ENCODE measurements around the gene TOP1. TPM values are rescaled to one million over a fixed set of nuclear protein-coding genes. Genes with fewer than 3 reads are reported as not detected.

Gene TOP1
- total RNA-seq, 2 donors from 2014 or later: 77.5 to 81.2 TPM

DNA sequence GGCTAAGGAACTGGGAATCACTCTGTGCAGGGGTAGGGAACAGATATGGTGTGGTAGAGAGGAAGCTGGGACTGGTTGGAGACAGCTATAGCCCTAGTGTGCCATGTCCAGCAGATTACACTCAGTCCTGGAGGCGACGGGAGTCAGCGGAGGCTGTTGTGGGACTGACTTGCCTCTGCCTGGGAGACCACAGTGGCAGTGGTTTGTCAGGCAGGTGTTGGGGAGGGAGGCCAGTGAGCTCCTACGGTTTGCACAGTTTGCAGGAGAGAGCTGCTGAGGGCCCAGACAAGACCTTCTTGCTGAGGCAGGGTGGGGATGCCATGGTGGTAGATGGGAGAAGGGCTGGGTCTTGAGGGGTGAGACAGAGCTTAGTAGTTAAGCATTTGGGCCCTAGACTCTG, 113.6 kb downstream of the TOP1 start:
- Mint-ChIP-seq H3K4me1 (ENCODE audit: low read depth in 2 of 2) (peaks cover 79 to 88% of the 10 kb centered on the region in 2 donors), H3K36me3 (no peaks in the 10 kb centered on the region), H3K27ac (peak overlapping the region; percentile 49 to 70), H3K4me3 (peak overlapping the region; percentile 78), H3K9me3 (no peaks in the 10 kb centered on the region), H3K27me3 (no peaks in the 10 kb centered on the region)
- ATAC-seq (no peak), DNase-seq (ENCODE audit: low spot score) (peak; percentile 54)

DNA sequence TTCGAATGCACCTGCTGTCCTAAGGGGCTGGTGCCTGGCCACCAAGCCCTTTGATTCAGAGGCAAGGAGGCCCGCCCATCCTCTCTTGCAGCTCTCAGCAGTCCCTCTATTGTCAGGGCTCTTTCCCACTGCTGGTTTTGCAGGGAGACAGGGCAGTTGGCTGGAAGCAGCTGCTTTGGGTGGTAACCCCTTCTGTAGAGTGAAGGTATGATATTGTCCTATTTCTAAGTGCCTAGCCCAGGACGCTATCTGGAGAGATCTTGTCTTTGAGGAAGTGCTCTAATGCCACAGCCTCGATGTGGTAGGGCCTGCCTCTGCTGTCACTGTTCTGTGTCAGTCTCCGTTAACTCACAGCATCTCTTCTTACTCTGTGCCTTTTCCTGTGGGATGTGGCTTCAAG, 114.3 kb downstream of the TOP1 start:
- H3K4me3 Mint-ChIP-seq: peak overlapping the region; percentile 78
- peak; percentile 53 for DNase-seq (ENCODE audit: low spot score)

DNA sequence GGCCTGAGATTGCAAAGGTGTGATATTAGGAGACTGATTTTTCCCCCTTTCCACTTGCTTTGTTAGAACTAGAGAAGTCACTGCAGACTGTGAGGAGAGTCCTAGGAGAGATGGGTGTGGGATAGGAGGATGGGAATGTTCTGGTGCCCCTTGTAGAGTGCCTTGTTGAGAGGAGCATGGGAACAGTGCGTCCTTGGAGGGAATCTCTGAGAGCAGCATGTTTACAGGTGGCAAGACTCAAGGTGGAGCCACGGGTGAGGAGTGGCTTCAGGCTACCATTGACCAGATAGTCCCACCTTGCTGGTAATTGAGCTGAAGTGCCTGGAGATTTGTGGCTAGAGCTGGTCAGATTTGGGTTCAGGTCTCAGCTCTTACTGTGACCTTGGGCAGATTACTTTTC, 114.7 kb downstream of the TOP1 start:
- DNase-seq (ENCODE audit: low spot score) (peak; percentile 23), ATAC-seq (no peak)
- Mint-ChIP-seq H3K9me3 (no peaks in the 10 kb centered on the region), H3K4me1 (ENCODE audit: low read depth in 2 of 2) (peaks cover 81 to 89% of the 10 kb centered on the region in 2 donors), H3K27me3 (no peaks in the 10 kb centered on the region), H3K4me3 (peak overlapping the region; percentile 78), H3K36me3 (no peaks in the 10 kb centered on the region), H3K27ac (peak overlapping the region; percentile 49 to 70)

More for the DNA sequence above, 114.3 kb downstream of the TOP1 start:
- H3K27ac Mint-ChIP-seq: peak overlapping the region; percentile 49 to 70
- no peaks in the 10 kb centered on the region for H3K27me3 Mint-ChIP-seq
- no peaks in the 10 kb centered on the region for H3K36me3 Mint-ChIP-seq
- peaks cover 81 to 90% of the 10 kb centered on the region in 2 donors for H3K4me1 Mint-ChIP-seq (ENCODE audit: low read depth in 2 of 2)
- ATAC-seq: peak; percentile 55 to 60
- H3K9me3 Mint-ChIP-seq: no peaks in the 10 kb centered on the region

DNA sequence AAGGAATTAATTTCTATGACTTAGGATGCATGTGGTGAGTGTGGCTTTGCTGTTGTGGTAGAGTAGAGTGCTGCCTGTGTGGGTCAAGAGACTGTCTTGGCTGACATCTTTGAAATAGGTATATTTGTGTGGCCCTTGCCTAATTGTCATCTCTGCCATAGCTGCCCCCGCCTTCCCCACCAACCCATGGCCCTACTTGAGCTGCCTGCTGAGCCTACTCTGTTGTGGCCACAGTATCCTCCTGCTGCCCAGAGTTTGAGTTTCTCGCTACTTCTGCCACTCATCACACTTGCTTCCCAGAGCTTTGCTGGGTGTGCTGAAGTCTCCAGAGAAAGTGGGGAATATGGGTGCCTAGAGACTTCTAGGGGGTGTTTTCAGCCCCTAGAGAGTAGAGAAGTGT, 116.7 kb downstream of the TOP1 start:
- Mint-ChIP-seq H3K36me3 (no peaks in the 10 kb centered on the region), H3K27ac (no peak overlapping the region), H3K9me3 (no peaks in the 10 kb centered on the region), H3K27me3 (no peaks in the 10 kb centered on the region), H3K4me1 (ENCODE audit: low read depth in 2 of 2) (peaks cover 68 to 77% of the 10 kb centered on the region in 2 donors), H3K4me3 (peak overlapping the region; percentile 34)
- DNase-seq (ENCODE audit: low spot score) (peak; percentile 20), ATAC-seq (no peak)

DNA sequence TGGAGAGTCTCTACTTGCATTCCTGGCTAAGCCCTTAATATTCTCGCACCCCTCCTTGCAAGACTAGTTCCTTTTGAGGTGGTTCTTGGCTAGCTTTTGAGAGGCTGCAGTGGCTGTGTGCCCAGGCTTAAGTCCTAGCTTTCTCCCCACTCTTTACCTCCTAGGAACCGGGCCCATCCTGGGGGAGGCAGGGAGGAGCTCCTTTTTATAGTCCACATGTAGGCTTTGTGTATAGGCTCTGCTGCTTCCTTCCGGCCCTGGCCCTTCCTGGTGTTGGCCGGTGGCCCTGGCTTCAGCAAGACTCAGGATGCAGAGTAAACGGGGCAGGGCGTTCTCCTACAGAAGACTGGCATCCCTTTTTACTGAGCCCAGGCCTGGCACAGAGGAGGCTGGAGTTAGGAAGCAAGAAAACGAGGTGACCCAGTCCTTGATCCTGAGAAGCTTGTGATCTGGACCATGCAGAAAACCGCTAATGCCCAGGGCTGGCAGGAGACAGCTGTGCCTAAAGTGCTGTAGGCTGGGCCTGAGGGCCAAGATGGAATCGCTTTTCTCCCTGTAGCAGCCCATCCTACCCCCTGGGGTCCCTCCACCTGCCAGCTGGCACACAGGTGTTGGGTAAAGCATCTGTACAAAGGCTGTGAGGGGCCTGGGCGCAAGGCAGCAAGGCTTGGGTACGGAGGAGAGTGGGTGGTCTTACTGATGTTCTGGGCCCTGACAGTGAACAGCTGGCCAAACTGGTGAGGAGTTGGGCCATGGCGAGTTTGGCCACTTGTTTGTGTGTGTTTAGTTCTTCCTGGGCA, 117.4 kb downstream of the TOP1 start:
- Mint-ChIP-seq H3K4me3 (no peak overlapping the region), H3K27ac (peak overlapping the region in 1 of 2 donors; percentile 35), H3K36me3 (no peaks in the 10 kb centered on the region), H3K4me1 (ENCODE audit: low read depth in 2 of 2) (peaks cover 67 to 76% of the 10 kb centered on the region in 2 donors), H3K9me3 (no peaks in the 10 kb centered on the region), H3K27me3 (no peaks in the 10 kb centered on the region)
- ATAC-seq (no peak), DNase-seq (ENCODE audit: low spot score) (peak; percentile 51)

DNA sequence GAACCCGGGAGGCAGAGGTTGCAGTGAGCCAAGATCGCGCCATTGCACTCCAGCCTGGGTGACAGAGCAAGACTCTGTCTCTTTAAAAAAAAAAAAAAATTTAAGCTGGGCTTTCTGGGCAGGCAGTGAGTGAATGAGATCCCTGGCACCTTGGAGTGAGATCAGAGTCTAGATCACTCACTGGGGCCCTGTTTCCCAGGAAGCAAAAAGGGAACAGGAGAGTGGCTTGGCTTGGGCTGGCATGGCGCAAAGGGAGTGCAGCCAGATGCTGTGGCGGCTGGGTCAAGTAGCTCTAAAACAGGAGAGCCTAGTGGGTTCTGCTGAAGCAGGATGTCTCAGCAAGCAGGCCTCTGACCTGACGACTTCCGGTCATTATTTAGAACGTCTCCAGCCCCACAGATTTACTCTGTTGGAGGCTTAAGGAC, 119.2 kb downstream of the TOP1 start:
- peak; percentile 57 for DNase-seq (ENCODE audit: low spot score)
- Mint-ChIP-seq H3K27me3 (no peaks in the 10 kb centered on the region), H3K9me3 (no peaks in the 10 kb centered on the region), H3K4me1 (ENCODE audit: low read depth in 2 of 2) (peaks cover 69% of the 10 kb centered on the region in 2 donors), H3K4me3 (no peak overlapping the region), H3K36me3 (no peaks in the 10 kb centered on the region), H3K27ac (no peak overlapping the region)
- ATAC-seq: no peak

DNA sequence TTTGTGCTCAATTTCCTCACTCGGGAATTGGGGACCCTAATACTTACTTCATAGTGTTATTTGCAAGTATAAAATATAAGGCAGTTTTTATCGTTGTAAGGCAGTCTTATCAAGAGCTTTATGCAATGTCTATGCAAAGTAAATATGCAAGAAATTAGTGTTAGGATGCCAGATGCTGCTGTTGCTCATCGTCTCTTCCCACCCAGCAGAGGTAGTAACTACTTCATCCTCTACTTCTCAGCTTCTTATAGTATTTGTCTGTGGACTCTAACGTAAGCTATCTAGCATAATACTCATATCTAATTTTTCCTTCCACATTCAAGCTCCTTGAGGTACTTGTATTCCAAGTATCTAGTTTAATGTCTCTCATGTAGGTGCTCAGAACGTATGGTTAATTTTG, 120.3 kb downstream of the TOP1 start:
- H3K4me1 Mint-ChIP-seq (ENCODE audit: low read depth in 2 of 2): peaks cover 59 to 63% of the 10 kb centered on the region in 2 donors

DNA sequence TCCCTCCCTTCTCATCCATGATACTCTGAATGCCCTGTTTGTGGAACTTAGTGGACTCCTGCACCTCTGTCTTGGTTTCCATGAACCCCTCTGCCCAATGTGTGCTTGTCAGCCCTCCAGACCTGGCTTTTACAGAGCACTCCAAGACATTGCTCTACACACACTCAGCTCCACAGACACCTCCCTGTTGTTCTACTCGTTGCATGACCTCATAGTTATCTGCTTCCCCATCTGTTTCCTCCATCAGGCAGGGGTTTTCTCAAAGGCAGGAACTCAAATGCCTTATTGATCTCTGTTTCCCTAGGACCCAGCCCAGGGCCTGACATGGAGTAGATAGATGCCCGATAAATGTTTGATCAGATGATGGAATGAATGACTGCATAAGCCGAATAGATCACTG, 122.0 kb downstream of the TOP1 start:
- Mint-ChIP-seq H3K9me3 (no peaks in the 10 kb centered on the region), H3K36me3 (no peaks in the 10 kb centered on the region), H3K27ac (peak overlapping the region; percentile 10 to 31), H3K27me3 (no peaks in the 10 kb centered on the region), H3K4me3 (no peak overlapping the region), H3K4me1 (ENCODE audit: low read depth in 2 of 2) (peaks cover 54 to 59% of the 10 kb centered on the region in 2 donors)
- ATAC-seq (no peak), DNase-seq (ENCODE audit: low spot score) (no peak)

More for the DNA sequence above, 120.3 kb downstream of the TOP1 start:
- Mint-ChIP-seq H3K27me3 (no peaks in the 10 kb centered on the region), H3K27ac (peak overlapping the region in 1 of 2 donors; percentile 47), H3K9me3 (no peaks in the 10 kb centered on the region), H3K4me3 (no peak overlapping the region), H3K36me3 (no peaks in the 10 kb centered on the region)
- DNase-seq (ENCODE audit: low spot score): no peak
- no peak for ATAC-seq

DNA sequence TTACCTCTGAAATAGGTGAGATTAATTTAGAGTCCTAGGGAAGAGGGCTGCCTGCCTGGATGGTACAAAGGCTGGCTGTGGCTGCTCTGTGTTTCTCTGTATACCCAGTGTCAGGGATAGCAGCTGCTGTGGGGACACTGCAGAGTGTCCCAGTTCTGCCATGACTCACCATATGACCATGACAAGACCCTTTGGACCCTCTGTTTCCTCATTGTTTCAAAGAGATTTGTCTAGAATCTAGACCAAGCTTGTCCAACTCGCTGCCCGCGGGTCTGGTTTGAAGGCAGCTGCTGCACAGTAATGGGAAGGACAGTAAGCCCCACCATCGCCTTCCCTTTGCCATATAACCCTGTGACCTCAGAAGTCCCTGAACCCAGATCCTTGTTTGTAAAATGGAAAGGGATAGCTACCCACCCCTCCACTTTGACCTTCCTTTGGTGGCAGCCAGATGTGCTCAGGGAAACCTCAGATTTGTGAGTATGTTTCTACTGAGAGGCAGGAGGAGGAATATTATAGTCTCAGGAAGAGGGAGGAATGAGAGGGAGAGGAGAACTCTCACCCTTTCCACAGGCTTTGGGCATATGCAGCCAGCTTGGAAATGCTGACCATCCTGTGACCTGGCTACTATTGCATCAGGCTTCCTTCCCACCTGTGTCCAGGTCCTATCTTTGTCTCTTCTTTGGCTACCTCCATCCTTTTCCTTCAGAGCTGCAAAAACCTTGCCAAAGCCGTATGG, 122.7 kb downstream of the TOP1 start:
- Mint-ChIP-seq H3K27ac (peak overlapping the region; percentile 10 to 31), H3K9me3 (no peaks in the 10 kb centered on the region), H3K4me3 (no peak overlapping the region), H3K36me3 (no peaks in the 10 kb centered on the region), H3K27me3 (no peaks in the 10 kb centered on the region), H3K4me1 (ENCODE audit: low read depth in 2 of 2) (peaks cover 56% of the 10 kb centered on the region in 2 donors)
- no peak for ATAC-seq
- no peak for DNase-seq (ENCODE audit: low spot score)

DNA sequence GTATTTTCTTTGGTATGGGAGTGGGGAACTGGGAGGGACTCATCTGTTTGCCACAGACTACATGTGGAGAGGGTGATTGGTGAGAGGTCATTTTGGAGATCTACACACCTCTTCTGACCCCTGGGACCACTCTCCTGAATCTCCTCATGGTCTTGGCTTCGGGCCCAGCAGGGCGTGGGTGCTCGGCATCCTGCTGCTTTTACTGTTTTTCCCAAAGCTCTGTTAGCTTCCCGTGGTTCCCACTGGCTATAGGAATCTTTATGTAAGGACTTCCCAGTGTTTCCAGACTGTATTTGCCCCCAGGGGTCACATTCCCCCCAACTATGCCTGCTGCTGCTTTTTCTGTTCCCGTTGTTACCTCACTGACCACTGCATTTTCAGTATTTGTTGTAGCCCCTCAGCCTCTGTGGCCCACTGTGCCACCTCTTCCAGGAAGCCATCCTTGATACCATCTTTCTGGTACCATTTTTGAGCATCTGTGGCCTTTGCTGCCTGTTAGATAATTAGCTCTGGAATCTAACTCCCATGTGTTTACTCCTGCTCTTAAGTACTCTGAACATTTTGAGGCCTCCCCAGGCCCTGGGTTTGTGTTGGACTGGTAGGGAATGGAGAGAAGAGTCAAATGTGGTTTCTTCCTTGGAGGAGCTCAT, 123.6 kb downstream of the TOP1 start:
- no peaks in the 10 kb centered on the region for H3K27me3 Mint-ChIP-seq
- no peak for DNase-seq (ENCODE audit: low spot score)
- H3K9me3 Mint-ChIP-seq: no peaks in the 10 kb centered on the region
- no peak overlapping the region for H3K4me3 Mint-ChIP-seq
- H3K36me3 Mint-ChIP-seq: no peaks in the 10 kb centered on the region
- peaks cover 57 to 58% of the 10 kb centered on the region in 2 donors for H3K4me1 Mint-ChIP-seq (ENCODE audit: low read depth in 2 of 2)
- H3K27ac Mint-ChIP-seq: peak overlapping the region; percentile 38 to 82
- no peak for ATAC-seq

DNA sequence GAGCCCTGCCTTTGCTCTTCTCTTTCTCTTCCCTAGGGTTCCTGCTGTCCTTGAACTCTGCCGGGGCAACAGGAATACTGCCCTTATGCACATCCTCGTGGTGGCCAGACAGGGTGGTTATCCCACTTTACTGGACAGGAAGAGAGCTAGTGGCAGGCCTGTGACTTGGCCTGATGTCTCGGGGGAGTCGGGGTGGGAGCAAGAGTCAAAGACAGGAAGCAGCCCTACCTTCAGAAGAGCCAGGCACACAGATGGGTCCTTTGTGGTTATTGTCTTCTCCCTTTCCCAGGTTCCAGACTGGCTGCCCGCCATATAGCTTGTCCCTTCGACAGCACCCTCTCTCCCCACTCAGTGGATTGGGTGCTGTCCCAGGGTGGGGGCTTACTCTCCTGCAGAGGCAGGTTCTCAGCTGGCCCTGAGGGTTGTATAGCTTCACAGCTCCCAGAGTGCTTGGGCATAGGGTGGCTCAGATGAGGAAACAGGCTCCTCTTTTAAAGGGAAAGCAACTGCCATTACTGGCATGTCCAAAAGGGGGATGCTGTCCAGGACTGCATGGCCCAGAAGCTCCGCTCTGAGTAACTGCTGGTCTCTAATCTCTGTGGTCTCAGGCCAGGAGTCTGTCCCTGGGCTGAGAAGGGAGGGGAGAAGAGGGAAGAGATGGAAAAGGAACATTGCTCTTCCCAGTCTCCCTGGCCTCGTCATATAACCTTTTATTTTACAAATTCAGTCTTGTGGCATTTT, 126.0 kb downstream of the TOP1 start:
- H3K27me3 Mint-ChIP-seq: no peaks in the 10 kb centered on the region
- H3K4me3 Mint-ChIP-seq: no peak overlapping the region
- no peak for DNase-seq (ENCODE audit: low spot score)
- no peaks in the 10 kb centered on the region for H3K9me3 Mint-ChIP-seq
- peaks cover 65 to 66% of the 10 kb centered on the region in 2 donors for H3K4me1 Mint-ChIP-seq (ENCODE audit: low read depth in 2 of 2)
- no peak for ATAC-seq
- H3K27ac Mint-ChIP-seq: peak overlapping the region; percentile 98 to 99
- H3K36me3 Mint-ChIP-seq: no peaks in the 10 kb centered on the region

DNA sequence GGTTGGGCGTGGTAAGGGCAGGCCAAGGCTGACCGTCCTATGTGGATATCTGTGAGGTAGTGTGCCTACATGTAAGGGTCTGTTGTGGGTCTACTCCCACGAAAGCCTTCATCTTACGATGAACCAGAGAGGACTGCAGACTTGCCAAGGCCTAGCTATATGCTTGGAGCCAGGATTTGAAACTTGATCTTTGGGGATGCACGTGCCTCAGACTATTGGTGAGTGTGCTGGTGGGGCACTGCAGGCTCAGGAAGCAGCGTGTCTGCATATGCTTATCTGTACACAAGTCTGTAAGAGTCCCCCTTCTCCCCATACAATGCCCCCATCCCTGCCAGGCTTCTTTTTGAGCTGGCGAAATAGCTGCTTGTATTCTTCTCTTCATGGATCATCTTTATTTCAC, 126.6 kb downstream of the TOP1 start:
- Mint-ChIP-seq H3K4me3 (no peak overlapping the region), H3K27ac (peak overlapping the region; percentile 98 to 99), H3K4me1 (ENCODE audit: low read depth in 2 of 2) (peaks cover 70 to 71% of the 10 kb centered on the region in 2 donors), H3K27me3 (no peaks in the 10 kb centered on the region), H3K9me3 (no peaks in the 10 kb centered on the region), H3K36me3 (no peaks in the 10 kb centered on the region)
- DNase-seq (ENCODE audit: low spot score) (no peak), ATAC-seq (no peak)

DNA sequence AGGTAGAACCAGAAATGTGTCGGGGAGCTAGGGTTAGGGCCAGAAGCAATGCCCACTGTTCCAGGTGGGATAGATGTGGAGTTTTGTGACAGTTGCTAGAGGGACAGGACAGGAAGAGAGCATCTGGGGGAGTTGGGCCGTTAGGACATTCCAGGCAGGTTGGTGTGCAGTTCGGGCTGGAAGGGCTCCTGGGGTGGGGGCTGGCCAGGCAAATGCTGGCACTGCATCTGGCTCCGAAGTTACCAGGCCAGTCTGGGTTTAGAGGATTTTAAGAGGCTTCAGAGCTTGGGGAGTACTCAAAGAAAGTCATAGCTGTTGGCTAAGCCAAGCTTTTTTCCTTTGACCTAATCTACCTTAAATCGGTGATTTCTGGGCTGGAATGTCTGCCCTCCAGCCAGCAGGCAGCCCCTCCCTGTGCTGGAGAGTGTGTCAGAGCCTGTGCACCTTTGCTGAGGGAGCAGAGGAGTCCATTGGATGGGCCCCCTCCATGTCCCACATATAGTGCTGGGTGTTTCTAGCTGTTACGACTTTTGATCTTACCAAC, 129.5 kb downstream of the TOP1 start:
- peaks cover 9% of the 10 kb centered on the region for H3K36me3 Mint-ChIP-seq
- no peaks in the 10 kb centered on the region for H3K9me3 Mint-ChIP-seq
- DNase-seq (ENCODE audit: low spot score) (no peak), ATAC-seq (no peak)
- H3K27ac Mint-ChIP-seq: peak overlapping the region; percentile 98 to 99
- peaks cover 60 to 62% of the 10 kb centered on the region in 2 donors for H3K4me1 Mint-ChIP-seq (ENCODE audit: low read depth in 2 of 2)
- peak overlapping the region; percentile 89 for H3K4me3 Mint-ChIP-seq
- H3K27me3 Mint-ChIP-seq: no peaks in the 10 kb centered on the region
